ENCODE results near the gene DPP4. TPM values are rescaled to one million over a fixed set of nuclear protein-coding genes. Genes with fewer than 3 reads are reported as not detected.

DPP4 gene
- total RNA-seq, 1 donor: 22.6 TPM

DNA sequence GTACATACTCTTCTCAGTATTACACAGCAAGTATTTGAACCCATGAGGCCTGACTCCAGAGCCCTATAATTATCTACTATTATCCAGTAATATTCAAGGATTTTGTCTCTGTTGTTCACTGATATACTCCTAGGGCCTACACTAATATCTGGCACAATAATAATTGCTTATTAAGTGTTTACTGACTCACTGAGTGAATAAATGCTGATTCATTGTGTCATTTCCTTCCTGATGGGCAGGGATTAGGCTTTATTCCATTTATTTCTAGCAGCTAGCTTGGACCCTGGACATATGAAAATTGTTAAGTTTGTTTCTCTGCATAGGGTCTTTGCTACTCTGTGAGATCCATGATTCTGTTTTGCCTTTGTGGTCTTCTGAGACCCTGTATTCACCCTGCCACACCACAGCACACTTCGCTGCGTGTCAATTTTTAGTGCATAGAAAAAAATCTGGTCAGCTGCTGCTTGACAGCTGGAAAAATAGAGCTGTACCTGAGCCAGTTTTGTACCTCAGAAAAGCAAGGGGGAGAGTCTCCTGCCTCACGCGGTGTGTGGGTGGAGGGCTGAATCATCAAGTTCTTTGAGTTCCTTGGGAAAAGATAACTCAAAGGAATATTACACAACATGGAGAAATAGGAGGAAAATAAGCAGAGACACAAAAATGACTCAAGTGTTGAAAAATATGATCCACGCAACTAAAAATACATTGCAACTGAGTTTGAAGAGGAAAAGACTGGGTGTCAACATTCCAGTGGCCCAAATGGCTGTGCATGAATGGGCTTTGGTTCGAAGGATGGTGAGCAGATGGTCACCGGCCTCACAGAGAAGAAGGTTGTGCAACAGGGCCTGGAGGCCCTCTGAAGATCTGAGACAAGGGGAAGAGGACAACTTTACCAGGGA is 18.9 kb upstream of the DPP4 start:
- Histone ChIP-seq H3K4me1 (ENCODE audit: insufficient read depth, low read length) (no peaks in the 10 kb centered on the region), H3K27me3 (ENCODE audit: insufficient read depth, low read length) (no peaks in the 10 kb centered on the region), H3K4me3 (ENCODE audit: low read length) (no peak overlapping the region), H3K9me3 (ENCODE audit: low read depth, low read length) (no peaks in the 10 kb centered on the region)

DNA sequence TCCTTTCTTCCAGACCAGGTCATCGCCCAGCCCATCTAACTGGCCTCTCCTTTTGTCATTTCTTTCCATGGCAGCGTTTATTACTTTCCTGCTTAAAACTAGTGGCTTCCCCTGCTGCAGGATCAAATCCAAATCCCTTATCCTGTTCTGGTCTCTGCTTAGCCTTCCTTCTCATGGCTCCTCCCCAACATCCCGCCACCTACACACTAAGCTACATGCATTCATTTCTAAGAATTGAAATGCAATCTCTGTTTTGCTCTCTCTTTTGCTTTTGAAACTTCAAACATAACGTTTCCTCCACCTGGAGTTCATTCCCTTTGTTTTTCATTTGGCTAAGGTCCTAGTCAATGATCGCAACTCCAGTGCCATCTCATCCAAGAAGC is 18.0 kb upstream of the DPP4 start:
- H3K27me3 ChIP-seq (ENCODE audit: insufficient read depth, low read length): no peaks in the 10 kb centered on the region
- H3K4me3 ChIP-seq (ENCODE audit: low read length): no peak overlapping the region
- H3K4me1 ChIP-seq (ENCODE audit: insufficient read depth, low read length): no peaks in the 10 kb centered on the region
- no peaks in the 10 kb centered on the region for H3K9me3 ChIP-seq (ENCODE audit: low read depth, low read length)

DNA sequence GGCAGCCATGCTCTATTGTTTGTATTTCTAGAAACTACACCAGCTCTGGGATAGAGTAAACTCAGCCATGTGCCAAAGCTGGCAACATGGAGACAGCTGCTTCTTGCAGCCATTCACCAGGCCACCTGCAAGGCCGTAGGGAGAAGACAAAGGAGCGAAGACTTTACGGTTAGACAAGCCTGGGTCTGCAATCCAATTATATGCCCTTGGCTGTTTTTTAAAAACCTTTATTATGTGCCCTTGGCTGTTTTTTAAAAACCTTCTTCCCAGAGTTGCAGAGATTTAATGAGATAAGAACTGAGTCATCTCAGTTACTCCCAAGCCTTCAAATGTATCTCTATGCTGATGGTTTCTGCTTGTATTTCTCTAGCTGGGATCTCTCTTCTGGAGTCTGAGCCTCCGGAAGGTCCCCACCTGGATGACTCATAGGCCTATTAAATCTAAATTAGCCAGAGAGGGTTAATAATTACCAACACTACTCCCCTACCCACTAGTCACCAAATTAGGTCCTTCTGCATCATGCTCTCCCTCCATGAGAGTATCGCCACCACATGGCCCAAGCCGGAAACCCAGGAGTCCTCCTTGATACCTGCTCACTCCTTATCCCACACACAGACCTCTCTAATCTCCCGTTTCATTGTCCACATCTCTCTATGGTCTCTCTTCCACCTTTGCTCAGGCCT is 17.5 kb upstream of the DPP4 start:
- no peaks in the 10 kb centered on the region for H3K27me3 ChIP-seq (ENCODE audit: insufficient read depth, low read length)
- no peaks in the 10 kb centered on the region for H3K9me3 ChIP-seq (ENCODE audit: low read depth, low read length)
- H3K4me3 ChIP-seq (ENCODE audit: low read length): no peak overlapping the region
- H3K4me1 ChIP-seq (ENCODE audit: insufficient read depth, low read length): no peaks in the 10 kb centered on the region

DNA sequence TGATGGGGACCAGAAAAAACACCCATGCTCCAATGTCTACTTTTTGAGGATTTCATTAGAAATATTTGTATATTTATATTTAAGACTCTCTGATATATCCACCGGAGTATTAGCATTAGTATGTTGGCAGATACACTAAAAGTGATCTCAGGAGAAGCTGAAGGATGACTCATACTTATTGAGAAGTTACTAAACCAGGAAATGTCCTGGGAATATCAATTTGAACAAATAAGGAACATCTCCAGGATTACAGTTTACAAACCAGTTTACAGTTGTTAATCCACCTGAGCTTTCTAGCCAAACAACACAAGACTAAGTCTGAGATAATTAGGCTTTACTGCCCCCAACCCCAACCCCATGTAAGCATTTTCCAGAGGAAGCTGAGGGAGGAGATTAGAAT is 16.1 kb upstream of the DPP4 start:
- Histone ChIP-seq H3K4me1 (ENCODE audit: insufficient read depth, low read length) (no peaks in the 10 kb centered on the region), H3K4me3 (ENCODE audit: low read length) (no peak overlapping the region), H3K9me3 (ENCODE audit: low read depth, low read length) (no peaks in the 10 kb centered on the region), H3K27me3 (ENCODE audit: insufficient read depth, low read length) (no peaks in the 10 kb centered on the region)

DNA sequence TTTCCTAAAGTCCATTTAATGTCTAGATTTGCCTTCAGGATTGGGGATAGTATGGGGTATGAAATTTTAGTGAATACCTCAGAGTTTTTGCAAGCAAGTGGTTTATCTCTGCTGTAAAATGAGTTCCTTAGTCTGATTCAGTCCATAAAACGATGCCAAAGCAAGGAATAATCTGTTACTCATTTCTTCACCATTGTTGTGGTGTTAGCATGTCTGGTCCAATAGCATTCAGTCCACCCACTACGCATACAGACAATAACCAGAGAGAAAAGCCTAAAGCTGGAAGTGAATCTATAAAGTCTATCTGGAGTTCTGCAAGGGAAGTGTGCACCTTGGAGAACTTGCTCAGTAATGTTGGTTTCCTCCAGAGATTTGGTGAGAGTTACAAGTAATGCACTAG is 12.9 kb upstream of the DPP4 start:
- no peak overlapping the region for H3K4me3 ChIP-seq (ENCODE audit: low read length)
- H3K27me3 ChIP-seq (ENCODE audit: insufficient read depth, low read length): no peaks in the 10 kb centered on the region
- no peaks in the 10 kb centered on the region for H3K4me1 ChIP-seq (ENCODE audit: insufficient read depth, low read length)
- no peaks in the 10 kb centered on the region for H3K9me3 ChIP-seq (ENCODE audit: low read depth, low read length)

DNA sequence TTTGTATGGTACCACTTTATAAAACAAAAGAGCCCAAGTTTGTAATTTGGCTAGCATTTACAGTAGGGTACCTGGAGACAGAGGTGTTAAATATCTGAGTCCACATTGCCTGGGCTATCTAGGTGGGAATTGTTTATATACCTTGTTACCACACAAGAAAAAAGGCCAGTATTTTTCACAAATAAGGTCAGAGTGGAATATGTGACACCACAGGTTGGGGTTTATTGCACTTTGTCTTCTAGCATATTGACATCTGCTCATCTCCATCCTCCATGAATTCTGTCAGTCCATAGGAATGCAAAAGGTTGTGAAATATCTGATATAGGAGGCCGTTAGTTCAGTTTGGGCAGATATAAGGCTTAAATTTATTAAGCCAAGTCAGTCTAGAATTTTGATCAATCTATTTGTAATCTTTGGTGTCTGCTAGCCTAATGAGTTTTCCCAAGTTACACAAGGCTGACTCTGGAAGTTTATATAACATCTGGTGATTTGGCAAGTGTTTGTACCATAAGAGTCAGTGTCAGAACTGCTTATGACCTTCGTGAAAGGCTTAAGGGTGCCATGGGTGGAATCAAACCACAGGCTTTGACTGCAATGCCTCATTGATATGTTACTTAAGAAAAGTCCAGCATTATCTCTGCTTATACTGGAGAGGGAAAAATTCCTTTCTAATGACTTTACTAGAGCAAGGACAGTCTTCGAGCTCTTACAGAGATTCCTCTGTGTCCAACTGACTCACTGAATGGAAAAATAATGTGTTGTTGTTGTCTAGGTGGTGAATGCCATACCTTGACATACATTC is 11.3 kb upstream of the DPP4 start:
- peaks cover 1% of the 10 kb centered on the region for H3K9me3 ChIP-seq (ENCODE audit: low read depth, low read length)
- no peaks in the 10 kb centered on the region for H3K4me1 ChIP-seq (ENCODE audit: insufficient read depth, low read length)
- no peak overlapping the region for H3K4me3 ChIP-seq (ENCODE audit: low read length)
- no peaks in the 10 kb centered on the region for H3K27me3 ChIP-seq (ENCODE audit: insufficient read depth, low read length)

DNA sequence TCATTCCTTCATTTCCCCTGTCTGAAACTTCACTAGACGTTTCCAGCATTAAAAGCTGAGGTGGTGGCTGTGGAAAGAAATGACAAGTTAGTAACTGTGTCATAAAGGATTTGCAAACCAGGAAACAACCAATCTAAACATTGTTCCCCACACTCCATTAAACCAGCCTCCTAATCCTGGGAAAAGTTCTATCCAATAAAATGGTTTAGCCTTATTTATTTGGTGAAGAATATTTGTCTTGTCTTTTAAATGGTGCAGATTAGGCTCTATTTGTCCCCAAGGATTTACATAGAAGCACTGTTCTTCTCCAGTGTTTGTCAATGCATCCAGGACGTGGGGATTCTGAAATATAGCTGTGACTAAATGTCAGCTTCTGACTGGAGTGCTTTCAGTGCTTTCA is 10.5 kb upstream of the DPP4 start:
- Histone ChIP-seq H3K9me3 (ENCODE audit: low read depth, low read length) (peaks cover 9% of the 10 kb centered on the region), H3K4me3 (ENCODE audit: low read length) (no peak overlapping the region), H3K27me3 (ENCODE audit: insufficient read depth, low read length) (no peaks in the 10 kb centered on the region), H3K4me1 (ENCODE audit: insufficient read depth, low read length) (no peaks in the 10 kb centered on the region)

DNA sequence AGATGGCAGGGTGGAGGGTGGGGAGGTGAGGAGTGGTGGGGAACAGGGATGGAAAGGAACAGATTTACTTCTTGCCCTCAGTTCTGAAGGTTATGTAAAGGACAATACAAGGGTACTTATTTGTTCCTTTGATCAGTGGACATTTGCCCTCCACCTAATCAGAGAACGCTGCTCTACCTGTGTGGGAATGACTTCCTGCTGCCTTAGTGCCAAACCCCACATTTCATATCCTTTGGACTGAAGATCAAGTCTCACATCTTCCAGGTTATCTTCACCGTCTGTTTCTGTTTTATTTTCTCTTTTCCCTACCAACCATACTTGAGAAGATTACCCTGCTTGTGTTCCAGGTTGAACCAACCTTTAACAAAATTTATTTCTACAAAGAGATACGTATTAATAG is 8.7 kb upstream of the DPP4 start:
- Histone ChIP-seq H3K4me1 (ENCODE audit: insufficient read depth, low read length) (no peaks in the 10 kb centered on the region), H3K27me3 (ENCODE audit: insufficient read depth, low read length) (no peaks in the 10 kb centered on the region), H3K4me3 (ENCODE audit: low read length) (no peak overlapping the region), H3K9me3 (ENCODE audit: low read depth, low read length) (peaks cover 14% of the 10 kb centered on the region)

DNA sequence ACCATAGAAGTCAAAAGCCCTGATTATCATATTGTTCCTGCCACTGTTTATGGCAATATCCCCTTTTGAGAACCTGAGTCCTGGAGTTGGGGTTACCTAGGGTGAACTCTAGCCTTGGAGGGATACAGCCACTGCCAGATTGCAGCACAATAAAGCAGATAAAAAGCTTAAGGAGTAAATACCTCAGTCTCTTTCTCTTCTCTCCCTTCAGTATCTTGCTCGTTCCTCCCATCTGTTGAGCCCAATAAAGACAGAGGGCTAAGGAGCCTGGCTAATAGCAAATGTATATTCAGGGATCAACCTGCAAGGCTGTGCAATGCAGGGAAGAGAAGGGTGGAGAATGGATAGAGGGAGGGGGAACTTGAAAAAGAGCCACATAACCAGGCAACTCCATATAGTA is 8.0 kb upstream of the DPP4 start:
- H3K4me3 ChIP-seq (ENCODE audit: low read length): no peak overlapping the region
- peaks cover 14% of the 10 kb centered on the region for H3K9me3 ChIP-seq (ENCODE audit: low read depth, low read length)
- no peaks in the 10 kb centered on the region for H3K4me1 ChIP-seq (ENCODE audit: insufficient read depth, low read length)
- H3K27me3 ChIP-seq (ENCODE audit: insufficient read depth, low read length): no peaks in the 10 kb centered on the region

DNA sequence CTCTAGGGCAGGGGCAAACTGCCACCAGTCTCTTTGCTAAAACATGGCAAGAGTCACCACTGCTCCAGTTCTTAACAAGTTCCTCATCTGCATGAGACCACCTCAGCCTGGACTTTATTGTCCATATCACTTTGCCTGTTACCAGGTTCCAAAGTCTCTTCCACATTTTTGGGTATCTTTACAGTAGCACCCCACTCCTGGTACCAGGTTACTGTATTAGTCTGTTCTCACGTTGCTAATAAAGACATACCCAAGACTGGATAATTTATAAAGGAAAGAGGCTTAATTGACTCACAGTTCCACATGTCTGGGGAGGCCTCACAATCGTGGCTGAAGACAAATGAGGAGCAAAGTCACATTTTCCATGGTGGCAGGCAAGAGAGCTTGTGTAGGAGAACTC is 5.5 kb upstream of the DPP4 start:
- peaks cover 9% of the 10 kb centered on the region for H3K27me3 ChIP-seq (ENCODE audit: insufficient read depth, low read length)
- no peak overlapping the region for H3K4me3 ChIP-seq (ENCODE audit: low read length)
- no peaks in the 10 kb centered on the region for H3K4me1 ChIP-seq (ENCODE audit: insufficient read depth, low read length)
- peaks cover 14% of the 10 kb centered on the region for H3K9me3 ChIP-seq (ENCODE audit: low read depth, low read length)

DNA sequence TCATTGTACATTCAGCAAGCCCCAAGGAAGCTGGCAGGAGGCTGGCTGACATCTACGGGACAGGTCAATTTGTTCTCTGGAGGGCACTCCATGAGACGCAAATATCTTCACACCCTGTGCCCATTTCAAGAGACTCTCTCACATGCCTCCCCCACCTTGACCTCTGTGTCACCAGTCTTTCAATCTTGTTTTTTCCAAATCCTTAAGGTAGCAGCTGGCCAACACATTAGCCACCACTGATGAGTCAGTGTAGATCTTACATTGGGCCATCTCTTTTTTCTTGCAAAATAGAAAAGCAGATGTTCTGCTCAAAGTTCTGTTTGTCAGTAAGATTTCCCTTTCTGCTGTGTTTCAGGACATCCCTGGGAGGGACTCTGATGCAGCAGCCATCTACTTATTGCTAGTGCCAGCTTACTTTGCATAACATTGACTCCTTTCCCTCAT is 1.7 kb upstream of the DPP4 start:
- H3K27me3 ChIP-seq (ENCODE audit: insufficient read depth, low read length): peaks cover 27% of the 10 kb centered on the region
- peaks cover 14% of the 10 kb centered on the region for H3K9me3 ChIP-seq (ENCODE audit: low read depth, low read length)
- no peak overlapping the region for H3K4me3 ChIP-seq (ENCODE audit: low read length)
- H3K4me1 ChIP-seq (ENCODE audit: insufficient read depth, low read length): peaks cover 13% of the 10 kb centered on the region

DNA sequence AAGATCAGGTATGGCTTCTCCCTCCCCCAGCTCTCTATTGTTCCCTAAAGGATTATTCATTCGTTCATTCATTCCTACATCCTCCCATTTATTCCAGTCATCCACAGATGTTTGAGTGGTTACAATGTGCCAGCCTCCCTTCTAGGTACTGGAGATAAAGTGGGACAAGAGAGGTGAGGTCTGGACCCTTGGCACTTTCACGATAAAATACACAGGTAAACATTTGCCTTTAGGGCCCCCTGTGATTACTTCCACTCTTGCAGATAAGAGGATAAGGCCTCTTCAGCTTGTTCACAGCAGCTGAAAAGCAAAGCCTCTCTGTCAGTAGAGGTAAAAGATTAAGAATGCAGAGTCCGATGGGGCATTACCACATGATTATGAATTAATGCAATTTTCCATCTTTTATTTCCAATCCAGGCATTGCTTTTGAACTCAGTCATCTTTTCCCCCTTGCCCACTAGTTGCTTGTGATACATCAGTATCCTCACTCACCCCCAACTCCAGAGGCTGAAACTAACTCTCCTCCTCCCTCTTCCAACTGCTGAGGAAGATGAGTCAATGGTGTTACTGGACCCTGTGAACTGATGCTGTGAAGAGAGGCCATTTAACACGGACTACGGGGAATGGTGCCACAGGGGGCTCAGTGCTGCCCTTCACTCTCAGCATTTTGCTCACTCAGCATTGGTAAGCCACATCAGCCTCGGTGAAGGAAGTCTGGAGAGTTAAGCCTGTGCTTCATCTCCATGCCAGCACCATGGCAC is 1.1 kb upstream of the DPP4 start:
- peaks cover 27% of the 10 kb centered on the region for H3K27me3 ChIP-seq (ENCODE audit: insufficient read depth, low read length)
- peaks cover 13% of the 10 kb centered on the region for H3K4me1 ChIP-seq (ENCODE audit: insufficient read depth, low read length)
- no peak overlapping the region for H3K4me3 ChIP-seq (ENCODE audit: low read length)
- H3K9me3 ChIP-seq (ENCODE audit: low read depth, low read length): peaks cover 11% of the 10 kb centered on the region

DNA sequence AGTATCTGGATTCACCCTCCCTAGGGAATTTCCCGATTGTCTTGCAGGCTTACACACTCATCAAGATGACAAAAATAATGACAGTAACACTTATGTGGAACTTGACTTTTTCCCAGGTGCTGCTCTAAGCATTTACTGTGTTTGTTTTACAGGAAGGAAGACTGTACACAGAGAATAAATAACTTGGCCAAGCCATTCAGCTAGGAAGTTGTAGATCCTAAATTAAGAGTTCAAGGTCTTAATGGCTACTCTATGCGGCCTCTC is 549 bp upstream of the DPP4 start:
- H3K27me3 ChIP-seq (ENCODE audit: insufficient read depth, low read length): peaks cover 27% of the 10 kb centered on the region
- no peak overlapping the region for H3K4me3 ChIP-seq (ENCODE audit: low read length)
- peaks cover 13% of the 10 kb centered on the region for H3K4me1 ChIP-seq (ENCODE audit: insufficient read depth, low read length)
- H3K9me3 ChIP-seq (ENCODE audit: low read depth, low read length): peaks cover 6% of the 10 kb centered on the region

DNA sequence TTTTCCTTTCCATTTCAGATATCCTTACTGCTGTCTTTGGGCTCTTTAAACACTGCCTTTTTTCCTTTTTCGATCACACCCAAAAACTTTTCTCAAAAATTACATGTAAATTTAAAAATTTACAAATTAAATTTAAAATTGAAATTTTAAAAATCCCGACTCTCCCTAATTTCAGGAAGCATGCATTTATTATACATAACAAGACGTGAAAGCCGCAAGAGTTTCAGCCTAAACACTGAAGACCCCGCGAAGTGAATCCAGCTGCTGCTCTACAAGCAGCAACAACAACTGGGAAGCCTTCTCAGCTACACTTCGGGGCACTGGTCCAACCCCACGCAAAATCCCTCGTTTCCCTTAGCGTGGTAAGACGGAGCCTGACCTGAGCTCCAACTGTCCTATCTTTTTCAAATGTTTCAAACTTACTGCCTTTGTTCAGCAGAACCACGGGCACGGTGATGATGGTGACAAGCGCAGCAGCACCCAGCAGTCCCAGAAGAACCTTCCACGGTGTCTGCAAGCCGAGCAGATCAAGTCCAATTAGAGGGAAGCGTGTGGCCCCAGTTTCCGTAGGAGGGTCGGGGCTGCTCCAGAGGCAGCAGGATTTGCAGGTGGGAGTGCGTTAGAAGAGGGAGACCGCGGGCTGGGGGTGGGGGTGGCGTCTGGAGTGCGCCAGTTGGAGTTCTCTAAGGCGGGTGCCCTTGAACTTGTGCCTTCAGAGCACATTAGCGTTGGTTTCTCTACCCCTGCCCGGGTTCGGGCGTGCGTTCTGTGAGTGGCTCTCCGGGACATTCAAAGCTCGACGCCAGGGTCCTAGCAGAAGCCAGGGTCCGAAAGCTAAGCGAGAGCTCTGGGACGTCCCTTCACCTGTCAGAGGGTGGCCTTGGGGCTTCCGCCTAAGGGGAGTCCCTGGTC is 783 bp downstream of the DPP4 start:
- Histone ChIP-seq H3K27me3 (ENCODE audit: insufficient read depth, low read length) (peaks cover 27% of the 10 kb centered on the region), H3K9me3 (ENCODE audit: low read depth, low read length) (no peaks in the 10 kb centered on the region), H3K4me1 (ENCODE audit: insufficient read depth, low read length) (peaks cover 13% of the 10 kb centered on the region), H3K4me3 (ENCODE audit: low read length) (peak overlapping the region; percentile 48)

Measured in mononuclear cell (primary cell).